ENCODE results near the gene SETD6.

The SETD6 gene

GRCh38 chr16:58511933-58512815, 3.1 kb upstream of the SETD6 start:
- H3K4me3 ChIP-seq (ENCODE audit: low read depth, low read length, poor library complexity, severe bottlenecking): no peak overlapping the region
- H3K36me3 ChIP-seq (ENCODE audit: insufficient read depth, low read length): peaks cover 8% of the 10 kb centered on the region
- peak overlapping the region; percentile 3 for H3K27ac ChIP-seq (ENCODE audit: low read depth, low read length, poor library complexity, severe bottlenecking)
- H3K9me3 ChIP-seq (ENCODE audit: low read length): no peaks in the 10 kb centered on the region
- H3K27me3 ChIP-seq (ENCODE audit: insufficient read depth, low read length): no peaks in the 10 kb centered on the region
- no peak overlapping the region for H2AFZ ChIP-seq (ENCODE audit: low read length)
- H3F3A ChIP-seq (ENCODE audit: insufficient read depth, low read length): 0 out of 2 replicates have a peak, but pooled peaks cover 4% of the 10 kb centered on the region
- TF ChIP-seq EZH2 (IDR thresholded peaks at IDR 0.05; ENCODE audit: borderline replicate concordance, low read length): no peak
- peak; percentile 84 for TF ChIP-seq CTCF (IDR thresholded peaks at IDR 0.05; ENCODE audit: low read length)
- no peak overlapping the region for H3K9ac ChIP-seq (ENCODE audit: low read length)
- no peaks in the 10 kb centered on the region for H4K20me1 ChIP-seq (ENCODE audit: insufficient read depth, low read length)
- H3K9me2 ChIP-seq (ENCODE audit: low read depth, low read length): no peaks in the 10 kb centered on the region
- peaks cover 20% of the 10 kb centered on the region for H3K4me1 ChIP-seq (ENCODE audit: insufficient read depth, low read length, severe bottlenecking)
- no peak overlapping the region for H3K4me2 ChIP-seq (ENCODE audit: low read length)
- no peaks in the 10 kb centered on the region for H3K79me2 ChIP-seq (ENCODE audit: insufficient read depth, low read length)

GRCh38 chr16:58513874-58514273, 1.4 kb upstream of the SETD6 start:
- TF ChIP-seq EZH2 (IDR thresholded peaks at IDR 0.05; ENCODE audit: borderline replicate concordance, low read length) (no peak), CTCF (IDR thresholded peaks at IDR 0.05; ENCODE audit: low read length) (no peak)
- no peak overlapping the region for H3K4me2 ChIP-seq (ENCODE audit: low read length)
- H3K9me3 ChIP-seq (ENCODE audit: low read length): no peaks in the 10 kb centered on the region

GRCh38 chr16:58515871-58516767, 802 bp downstream of the SETD6 start:
- H2AFZ ChIP-seq (ENCODE audit: low read length): no peak overlapping the region
- peak overlapping the region; percentile 85 for H3K9ac ChIP-seq (ENCODE audit: low read length)
- peaks cover 9% of the 10 kb centered on the region; the same call in 1 of the 2 replicates for H3F3A ChIP-seq (ENCODE audit: insufficient read depth, low read length)
- H3K9me3 ChIP-seq (ENCODE audit: low read length): no peaks in the 10 kb centered on the region
- H3K79me2 ChIP-seq (ENCODE audit: insufficient read depth, low read length): no peaks in the 10 kb centered on the region
- H4K20me1 ChIP-seq (ENCODE audit: insufficient read depth, low read length): no peaks in the 10 kb centered on the region
- peak overlapping the region; percentile 85 for H3K4me3 ChIP-seq (ENCODE audit: low read depth, low read length, poor library complexity, severe bottlenecking)
- peaks cover 25% of the 10 kb centered on the region for H3K4me1 ChIP-seq (ENCODE audit: insufficient read depth, low read length, severe bottlenecking)
- peak overlapping the region; percentile 88 for H3K4me2 ChIP-seq (ENCODE audit: low read length)
- no peaks in the 10 kb centered on the region for H3K9me2 ChIP-seq (ENCODE audit: low read depth, low read length)
- H3K27ac ChIP-seq (ENCODE audit: low read depth, low read length, poor library complexity, severe bottlenecking): peak overlapping the region; percentile 43
- peaks cover 48% of the 10 kb centered on the region for H3K36me3 ChIP-seq (ENCODE audit: insufficient read depth, low read length)
- TF ChIP-seq CTCF (IDR thresholded peaks at IDR 0.05; ENCODE audit: low read length) (no peak), EZH2 (IDR thresholded peaks at IDR 0.05; ENCODE audit: borderline replicate concordance, low read length) (no peak)
- H3K27me3 ChIP-seq (ENCODE audit: insufficient read depth, low read length): no peaks in the 10 kb centered on the region

More at GRCh38 chr16:58513874-58514273, 1.4 kb upstream of the SETD6 start:
- H3K9me2 ChIP-seq (ENCODE audit: low read depth, low read length): no peaks in the 10 kb centered on the region
- peaks cover 25% of the 10 kb centered on the region for H3K36me3 ChIP-seq (ENCODE audit: insufficient read depth, low read length)
- no peak overlapping the region for H3K27ac ChIP-seq (ENCODE audit: low read depth, low read length, poor library complexity, severe bottlenecking)
- peaks cover 25% of the 10 kb centered on the region for H3K4me1 ChIP-seq (ENCODE audit: insufficient read depth, low read length, severe bottlenecking)
- no peaks in the 10 kb centered on the region for H3K79me2 ChIP-seq (ENCODE audit: insufficient read depth, low read length)
- H3K9ac ChIP-seq (ENCODE audit: low read length): no peak overlapping the region
- H3F3A ChIP-seq (ENCODE audit: insufficient read depth, low read length): peaks cover 9% of the 10 kb centered on the region; the same call in 1 of the 2 replicates
- H3K4me3 ChIP-seq (ENCODE audit: low read depth, low read length, poor library complexity, severe bottlenecking): no peak overlapping the region
- no peaks in the 10 kb centered on the region for H4K20me1 ChIP-seq (ENCODE audit: insufficient read depth, low read length)
- no peak overlapping the region for H2AFZ ChIP-seq (ENCODE audit: low read length)
- H3K27me3 ChIP-seq (ENCODE audit: insufficient read depth, low read length): no peaks in the 10 kb centered on the region
